ENCODE measurements around the gene TTI1. TPM values are rescaled to one million over a fixed set of nuclear protein-coding genes. Genes with fewer than 3 reads are reported as not detected.

TTI1 gene
- total and polyA plus RNA-seq, 2 experiments from 2014 or later = 17.8 to 56.4 TPM

Other genes with a start within 250 kb of the TTI1 start
- 0.43 and 1.9 TPM in 2 replicates for gene VSTM2L, start 130.3 kb downstream of the TTI1 start, total RNA-seq (2014; rRNA removed; shearing (Covaris generic))
- 0.54 and 0.60 TPM in 2 replicates for gene VSTM2L, start 130.3 kb downstream of the TTI1 start, polyA plus RNA-seq (2016; fragmentation: Nextera tagmentation; extraction: Ambion mirVana)
- gene RPRD1B, start 290 bp upstream of the TTI1 start, total RNA-seq (2014; rRNA removed; shearing (Covaris generic)) = 14.8 and 24.3 TPM in 2 replicates
- 6.3 and 7.3 TPM in 2 replicates for gene RPRD1B, start 290 bp upstream of the TTI1 start, polyA plus RNA-seq (2016; fragmentation: Nextera tagmentation; extraction: Ambion mirVana)
- 0.19 and 1.0 TPM in 2 replicates for gene TGM2, start 131.8 kb upstream of the TTI1 start, total RNA-seq (2014; rRNA removed; shearing (Covaris generic))
- gene TGM2, start 131.8 kb upstream of the TTI1 start, polyA plus RNA-seq (2016; fragmentation: Nextera tagmentation; extraction: Ambion mirVana) = 0.45 and 0.49 TPM in 2 replicates
- gene KIAA1755, start 227.3 kb upstream of the TTI1 start, total RNA-seq (2014; rRNA removed; shearing (Covaris generic)) = 0.12 and 0.28 TPM in 2 replicates
- gene KIAA1755, start 227.3 kb upstream of the TTI1 start, polyA plus RNA-seq (2016; fragmentation: Nextera tagmentation; extraction: Ambion mirVana) = not detected in 2 replicates